HG03097 (cell line): Measurements from ENCODE around the gene ADCY5.
"Not testable (repeated sequence)": the region's sequence is repeated elsewhere in the genome, so short reads cannot be mapped to it uniquely, and the experiment has no call there.

ENCODE experiments used
- ATAC-seq: cut with Tn5 transposase; IDR thresholded peaks from one replicate; pipeline ENCODE4 v1.9.1; 2021; ENCODE audit not compliant: unreplicated experiment, low FRiP score

The ADCY5 gene

DNA sequence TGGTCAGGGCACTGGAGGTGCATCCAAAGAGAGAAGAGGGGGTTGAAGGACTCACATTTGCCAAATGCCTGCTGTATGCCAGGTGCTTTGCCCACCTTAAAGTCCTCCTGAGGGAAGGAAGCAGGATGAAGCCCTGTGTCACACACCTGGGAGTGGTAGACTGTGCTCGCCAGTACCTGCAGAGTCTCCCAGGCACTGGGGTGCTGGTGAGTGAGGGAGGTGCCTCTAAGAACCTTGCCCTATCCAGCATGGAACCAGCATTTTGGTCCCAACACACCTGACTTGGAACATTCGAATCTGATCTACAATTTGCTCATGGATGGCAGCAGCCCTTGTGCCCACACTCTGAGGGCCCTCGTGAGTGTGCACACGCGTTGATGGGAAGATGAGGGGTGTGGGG is 170.4 kb downstream of the ADCY5 start:
- ATAC-seq: no peak

DNA sequence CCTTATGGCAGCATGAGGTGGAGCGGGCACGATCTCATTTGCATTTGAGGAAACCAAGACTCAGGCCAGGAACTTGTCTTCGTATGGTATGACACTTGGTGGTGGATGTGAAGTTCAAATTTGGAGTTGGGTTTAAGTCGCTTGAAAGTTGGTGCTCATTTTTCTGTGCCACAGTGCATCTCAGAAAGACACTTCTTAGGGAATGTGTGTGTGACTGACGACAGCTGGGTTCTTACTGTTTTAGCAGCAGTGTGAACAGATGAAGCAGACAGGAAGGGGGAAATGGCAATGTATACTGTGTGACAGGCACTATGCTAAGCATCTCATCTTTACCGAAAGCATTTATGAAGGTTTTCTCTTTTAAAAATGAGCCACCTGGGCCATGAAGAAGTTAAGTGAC is 171.8 kb downstream of the ADCY5 start:
- ATAC-seq: no peak

DNA sequence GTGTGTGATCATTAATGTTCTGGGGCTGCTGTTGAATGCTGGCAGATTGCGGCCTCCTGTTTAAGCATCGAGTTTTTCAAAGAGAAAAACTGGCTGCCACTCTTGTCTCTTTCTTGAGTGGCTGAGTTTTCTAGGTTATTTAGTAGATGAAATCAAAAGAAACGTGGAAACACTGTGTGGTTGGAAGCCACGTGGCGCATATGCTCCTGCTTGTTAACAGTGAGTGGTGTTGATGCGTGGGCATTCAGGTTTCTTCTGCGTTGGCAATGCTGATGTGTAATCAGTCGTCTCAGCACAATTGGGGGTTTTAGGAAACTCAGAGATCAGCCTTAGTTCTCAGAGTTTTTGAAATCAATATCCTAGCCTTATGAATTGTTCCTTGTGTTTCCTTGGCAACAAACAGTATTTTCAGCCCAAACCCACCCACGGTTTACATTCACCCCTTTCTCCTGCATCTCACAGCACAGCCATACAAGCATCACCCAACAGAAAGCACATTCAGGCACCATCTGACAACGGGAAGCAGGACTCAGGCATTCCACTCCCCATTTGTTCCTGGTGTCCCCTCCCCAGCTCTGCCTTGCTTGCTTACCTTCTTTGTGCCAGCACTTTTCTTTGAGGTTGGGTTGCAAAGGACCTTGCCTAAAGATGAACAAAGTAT is 172.4 kb downstream of the ADCY5 start:
- no peak for ATAC-seq

DNA sequence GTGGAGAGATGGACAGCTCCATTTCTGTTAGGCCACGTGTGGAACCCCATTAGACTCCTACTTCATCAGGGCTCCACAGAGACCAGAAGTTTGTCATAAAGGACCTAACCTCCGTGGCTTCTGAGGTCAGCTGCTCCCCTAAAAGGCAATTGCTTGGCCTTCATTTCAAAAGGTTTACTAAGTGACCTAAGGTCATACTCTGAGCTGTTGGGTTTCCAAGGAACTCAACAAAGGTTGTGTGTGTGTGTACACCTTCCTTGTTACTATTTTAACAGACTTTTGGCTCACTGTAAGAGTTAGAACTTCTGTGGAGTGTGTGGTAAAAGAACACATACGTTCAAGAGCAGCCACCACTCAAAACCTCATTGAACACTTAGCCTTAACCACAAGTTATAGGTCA is 173.2 kb downstream of the ADCY5 start:
- no peak for ATAC-seq

GRCh38 chr3:123272547-123272946 is 176.3 kb downstream of the ADCY5 start:
- ATAC-seq: no peak

GRCh38 chr3:123271466-123272159 is 177.3 kb downstream of the ADCY5 start:
- ATAC-seq: no peak

- no peak for ATAC-seq
Measured at GRCh38 chr3:123270818-123271217, 178.1 kb downstream of the ADCY5 start.

DNA sequence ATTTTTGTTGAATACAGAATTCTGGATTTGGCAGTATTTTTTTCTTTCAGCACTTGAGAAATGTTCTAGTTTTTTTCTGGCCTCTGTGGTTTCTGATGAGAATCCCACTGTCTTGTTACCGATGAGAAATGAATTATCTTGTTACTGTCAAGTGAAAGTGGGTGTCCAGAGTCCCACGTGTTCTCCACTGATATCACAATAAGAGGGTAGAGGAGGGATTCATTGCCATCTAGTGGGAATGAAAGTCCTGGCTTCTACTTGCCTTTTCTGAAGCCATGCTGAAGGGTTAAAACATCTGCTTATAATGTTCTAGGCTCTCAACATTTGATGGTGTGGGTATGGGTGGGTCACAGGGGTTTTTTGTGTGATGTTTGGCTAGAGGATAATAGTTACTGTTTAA is 181.1 kb downstream of the ADCY5 start:
- ATAC-seq: no peak

- ATAC-seq: no peak
Measured at GRCh38 chr3:123263941-123264340, 184.9 kb downstream of the ADCY5 start.

DNA sequence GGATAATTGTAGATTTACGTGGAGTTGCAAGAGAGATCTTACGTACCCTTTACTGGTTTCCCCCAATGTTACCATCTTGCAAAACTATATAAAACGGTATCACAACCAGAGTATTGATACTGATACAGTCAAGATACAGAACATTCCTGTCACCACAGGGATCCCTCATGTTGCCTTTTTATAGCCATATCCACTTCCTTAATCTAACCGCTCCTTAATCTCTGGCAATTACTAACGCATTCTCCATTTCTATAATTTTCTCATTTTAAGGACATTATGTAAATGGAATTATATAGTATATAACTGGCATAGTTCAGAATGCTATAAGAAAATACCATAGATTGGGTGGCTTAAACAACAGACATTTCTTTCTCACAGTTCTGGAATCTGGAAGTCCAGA is 186.0 kb downstream of the ADCY5 start:
- ATAC-seq: no peak

GRCh38 chr3:123262226-123262625 is 186.7 kb downstream of the ADCY5 start:
- no peak for ATAC-seq

DNA sequence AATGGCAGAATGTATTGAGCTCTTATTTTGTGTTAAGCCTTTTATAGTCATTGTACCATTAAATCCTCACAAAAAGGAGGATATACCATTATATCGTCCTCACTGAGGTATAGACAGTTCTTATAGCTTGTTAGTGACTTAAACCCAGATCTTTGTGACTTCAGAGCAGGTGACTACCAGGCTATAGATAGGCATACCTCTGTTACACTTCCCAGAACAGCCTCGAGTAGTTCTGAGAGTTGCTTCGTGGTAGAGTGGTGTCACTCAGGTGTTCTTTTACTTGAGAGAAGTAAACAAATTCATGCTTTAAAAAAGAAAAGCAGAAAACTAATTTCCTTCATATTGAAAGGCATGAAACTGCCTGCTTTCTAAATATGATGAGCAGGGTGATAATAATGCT is 187.2 kb downstream of the ADCY5 start:
- ATAC-seq: no peak

- no peak for ATAC-seq
Measured at GRCh38 chr3:123258811-123259420, 190.0 kb downstream of the ADCY5 start.

DNA sequence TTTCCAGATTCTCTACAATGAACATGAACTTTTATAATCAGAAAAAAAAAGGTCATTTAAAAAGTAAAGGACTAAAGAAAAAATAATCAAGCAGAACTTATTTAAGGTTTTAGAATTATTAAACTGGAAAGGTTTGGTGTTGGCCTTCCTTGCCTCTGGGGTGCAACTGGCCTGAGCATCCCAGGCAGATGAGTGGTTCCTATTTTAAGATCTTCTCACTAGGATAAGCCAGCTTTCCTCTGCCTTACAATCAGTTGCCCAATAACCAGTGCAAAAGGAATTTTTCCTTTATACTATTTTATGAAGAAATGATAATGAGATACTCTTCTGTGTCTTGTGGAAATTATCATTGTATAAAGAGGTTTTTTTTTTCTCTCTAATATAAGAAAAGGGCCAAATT is 190.5 kb downstream of the ADCY5 start:
- ATAC-seq: no peak

GRCh38 chr3:123256256-123256655 is 192.6 kb downstream of the ADCY5 start:
- no peak for ATAC-seq

- ATAC-seq: no peak
Measured at GRCh38 chr3:123246866-123247265, 202.0 kb downstream of the ADCY5 start.

DNA sequence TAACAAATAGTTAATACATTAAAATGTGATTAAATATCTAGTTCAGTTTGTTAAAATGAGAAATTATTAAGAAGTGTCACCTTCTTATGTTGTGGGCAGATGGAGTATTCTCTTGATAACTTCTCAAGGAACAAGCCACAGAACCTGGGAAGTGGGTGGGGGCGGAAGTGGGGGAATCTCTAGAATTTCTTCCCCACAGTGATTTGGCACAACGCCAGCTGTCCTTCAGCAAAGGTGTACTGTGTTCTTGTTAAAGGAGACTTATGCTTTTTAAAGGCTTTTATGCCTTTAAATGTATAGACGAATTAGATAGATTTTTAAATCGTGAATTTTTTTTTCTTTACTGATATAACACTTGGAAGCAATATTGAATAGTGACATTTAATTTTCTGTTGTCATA is 204.8 kb downstream of the ADCY5 start:
- ATAC-seq: no peak

GRCh38 chr3:123239756-123240155 is 209.1 kb downstream of the ADCY5 start:
- no peak for ATAC-seq

GRCh38 chr3:123239186-123239585 is 209.7 kb downstream of the ADCY5 start:
- ATAC-seq: not testable (repeated sequence)

DNA sequence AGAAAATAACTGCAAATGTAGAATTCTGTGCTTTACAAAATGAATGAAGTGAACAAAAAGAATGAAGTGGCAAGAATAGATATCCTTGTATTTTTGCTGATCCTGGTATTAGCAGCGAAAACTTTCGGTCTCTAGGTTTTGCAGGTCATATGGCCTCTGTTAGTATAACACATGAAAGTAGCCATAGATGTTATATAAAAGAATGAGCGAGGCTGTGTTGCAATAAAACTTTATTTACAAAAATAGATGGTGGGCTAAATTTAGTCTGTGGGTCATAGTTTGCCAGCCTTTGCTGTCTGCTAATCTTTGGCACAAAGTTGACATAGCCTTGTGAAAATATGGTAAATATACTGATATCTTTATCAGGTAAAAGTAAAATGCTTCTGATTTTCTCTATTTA is 212.0 kb downstream of the ADCY5 start:
- no peak for ATAC-seq
